Left cardiac atrium (tissue), 4 donors: ENCODE results near the gene ZNF408. TPM values are rescaled to one million over a fixed set of nuclear protein-coding genes. Genes with fewer than 3 reads are reported as not detected.
A peak's percentile ranks its signal among the peaks of the same experiment; 100 is the strongest.
"Not testable (repeated sequence)": the region's sequence is repeated elsewhere in the genome, so short reads cannot be mapped to it uniquely, and the experiment has no call there.

Experiments used
- ATAC-seq, 2 donors: fragments of 200-7000 bp; cut with Tn5 transposase; one replicate each; pipeline ENCODE4 v1.9.1; 2020; ENCODE audit warnings: mild to moderate bottlenecking in 2 of 2, moderate library complexity in 2 of 2
- DNase-seq: peaks from one replicate; pipeline ENCODE4 v3.0.0-alpha.2; 2020
- intact Hi-C, 2 donors: fragments of 100-400 bp; cut with DNase I; formaldehyde crosslinking; loops; one replicate each; pipeline versions ENCODE4 v1.14.1 to v1.15.1; 2022 to 2023
- total RNA-seq, 2 donors: library from RNA; stranded (reverse); fragmentation: NEBNext Ultra II Directional; extraction: Animal tissue kit (Norgen Biotek cat#: 25700); gene quantifications; one replicate each; pipeline ENCODE4 v1.2.1, GENCODE V29; 2021
- donor health status: DM: no; HTN: yes; CAD: no.
- donor health status: DM: no; HTN: yes; CAD: no; lungs with severe emphysema.
- donor health status: DM: yes; HTN: yes; CAD: no.
- donor health status: Dilated cardiomyopathy.

ZNF408 gene
- total RNA-seq, 2 donors from 2014 or later: 7.4 to 9.3 TPM

DNA sequence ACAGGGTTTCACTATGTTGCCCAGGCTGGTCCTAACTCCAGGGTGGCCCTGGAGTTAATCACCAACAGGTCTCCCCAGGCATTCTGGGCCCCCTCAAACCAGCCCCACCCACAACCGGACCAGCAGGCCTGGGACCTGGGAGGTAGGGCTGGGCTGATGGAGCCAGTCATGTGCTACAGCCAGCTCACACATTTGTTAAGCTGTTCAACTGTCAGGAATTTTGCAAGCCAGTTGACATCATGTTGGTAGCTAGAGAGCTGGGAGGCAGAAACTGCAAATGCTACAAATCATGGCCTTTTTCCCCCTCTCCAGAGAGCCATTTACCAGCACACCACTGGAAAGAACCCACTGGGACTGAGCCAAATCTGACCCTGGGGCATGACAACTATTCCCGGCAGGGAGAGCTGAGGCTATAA, 7.2 kb upstream of the ZNF408 start:
- intact Hi-C loops: no loop called here
- ATAC-seq (peak; percentile 2 to 12), DNase-seq (no peak)

DNA sequence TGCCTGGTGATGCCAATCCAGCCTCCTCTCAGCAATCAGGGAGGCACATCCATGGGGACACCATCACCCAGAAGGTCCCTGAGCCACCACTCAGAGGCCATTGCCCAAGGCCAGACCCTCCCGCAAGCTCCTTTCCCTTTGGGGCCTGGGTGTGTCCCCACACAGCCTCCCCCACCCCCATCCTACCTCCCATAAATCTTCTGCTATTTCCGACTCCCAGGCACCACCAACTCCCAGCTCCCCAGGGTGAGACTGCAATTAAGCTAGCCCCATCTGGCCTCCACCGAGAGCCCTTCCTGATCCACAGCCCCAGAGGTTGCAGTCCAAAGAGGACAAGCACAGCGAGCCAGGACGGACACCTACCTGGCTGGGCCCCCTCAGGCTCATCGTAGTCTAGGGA, 6.8 kb upstream of the ZNF408 start:
- intact Hi-C loops: no loop called here
- no peak for ATAC-seq
- DNase-seq: no peak

DNA sequence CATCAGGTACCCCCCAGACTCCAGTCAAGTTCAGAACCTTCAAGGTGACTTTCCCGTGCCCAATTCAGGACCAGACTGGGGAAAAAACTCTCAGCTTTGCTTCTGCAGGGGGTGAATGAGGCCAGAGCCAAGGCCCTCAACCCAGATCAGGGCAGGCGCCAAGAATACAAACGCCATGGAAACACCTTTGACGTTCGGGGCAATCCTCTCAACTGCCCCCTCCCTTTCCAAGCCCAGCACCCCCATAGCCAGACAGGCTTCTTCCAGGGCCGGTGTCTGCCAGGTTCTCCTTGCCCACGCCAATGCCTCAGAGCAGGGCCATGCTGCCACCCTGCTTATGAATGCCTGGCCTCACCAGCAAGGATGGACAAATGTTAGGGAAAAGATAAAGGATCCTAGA, 6.2 kb upstream of the ZNF408 start:
- intact Hi-C loops: no loop called here
- ATAC-seq (no peak), DNase-seq (no peak)

DNA sequence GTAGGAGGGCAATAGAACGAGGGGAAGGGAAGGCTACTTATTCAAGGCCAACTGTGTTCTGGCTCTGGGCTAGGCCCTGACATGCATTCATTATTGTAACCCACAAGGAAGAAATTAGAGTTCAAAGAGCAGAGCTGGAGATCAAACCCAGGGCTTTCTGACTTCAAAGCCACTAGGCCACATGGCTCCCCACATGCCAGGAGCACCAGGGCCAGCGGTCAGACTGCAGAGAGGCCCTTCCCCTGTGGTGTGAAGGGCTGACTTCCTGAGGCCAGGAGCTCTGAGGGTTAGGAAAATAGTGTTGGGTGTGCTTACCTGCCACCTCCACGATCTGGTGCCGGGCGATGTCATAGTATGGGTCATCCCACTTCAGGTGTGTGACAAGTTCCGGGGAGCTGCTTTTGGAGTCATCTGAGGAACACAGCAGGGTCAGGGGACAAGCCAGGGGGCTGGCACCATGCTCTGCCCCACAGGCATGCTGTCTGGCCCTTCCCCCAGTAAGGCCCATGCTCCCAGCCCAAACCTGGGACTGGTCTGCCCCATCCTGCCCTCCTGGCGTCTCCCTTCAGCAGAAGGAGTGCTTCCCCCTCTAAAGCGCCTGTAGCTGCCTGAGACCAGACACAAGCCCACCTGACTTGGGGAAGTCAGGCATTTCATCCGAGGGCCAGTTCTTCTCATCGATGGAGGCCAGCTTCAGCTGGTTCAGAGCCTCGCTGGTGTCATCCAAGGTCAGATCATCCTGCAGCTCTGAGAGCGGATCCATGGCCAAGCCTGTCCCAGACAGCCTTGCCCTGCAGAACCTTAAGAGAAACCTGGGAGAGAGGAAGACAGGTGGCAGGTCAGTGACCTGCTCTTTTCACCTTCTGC, 5.3 kb upstream of the ZNF408 start:
- intact Hi-C loops: no loop called here
- ATAC-seq: no peak
- no peak for DNase-seq

DNA sequence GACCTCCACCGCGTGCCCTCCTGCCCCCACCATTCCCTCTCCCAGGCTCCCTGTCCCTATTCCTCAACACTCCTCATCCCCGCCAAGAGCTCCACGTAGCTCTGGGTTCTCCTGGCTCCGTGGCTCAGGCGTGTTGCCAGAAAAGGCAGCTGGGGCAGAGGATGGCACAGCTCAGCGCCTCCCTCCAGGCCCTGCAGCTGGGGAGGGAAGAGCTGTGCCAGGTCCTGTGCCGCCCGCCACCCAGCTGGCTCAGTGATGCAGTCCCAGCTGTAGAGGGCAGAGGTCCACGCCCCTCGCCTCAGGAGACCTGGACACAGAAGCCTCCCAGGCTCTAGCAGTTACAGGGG, 4.6 kb upstream of the ZNF408 start:
- peak; percentile 38 to 51 for ATAC-seq
- intact Hi-C loops: no loop called here
- peak; percentile 74 for DNase-seq

DNA sequence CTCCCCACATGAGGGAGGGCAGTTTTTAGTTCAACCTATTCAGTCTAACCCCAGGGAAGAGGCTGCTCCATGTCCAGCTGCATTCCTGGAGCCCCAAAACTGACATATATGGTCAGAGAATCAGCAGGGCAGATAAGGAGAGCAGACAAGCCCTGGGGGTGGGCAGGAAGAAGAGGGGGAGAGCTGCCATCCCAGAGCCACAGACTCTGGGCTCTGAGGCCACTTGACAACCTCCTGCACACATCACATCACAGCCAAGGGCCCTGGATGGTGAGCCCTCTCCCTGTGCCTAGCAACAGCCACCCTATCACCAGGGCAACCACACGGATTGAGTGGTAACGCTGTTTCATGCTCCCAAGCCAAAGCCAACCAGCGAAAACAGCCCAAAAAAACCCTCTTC, 3.5 kb upstream of the ZNF408 start:
- ATAC-seq (peak; percentile 17 to 35), DNase-seq (no peak)
- intact Hi-C loops: no loop called here

DNA sequence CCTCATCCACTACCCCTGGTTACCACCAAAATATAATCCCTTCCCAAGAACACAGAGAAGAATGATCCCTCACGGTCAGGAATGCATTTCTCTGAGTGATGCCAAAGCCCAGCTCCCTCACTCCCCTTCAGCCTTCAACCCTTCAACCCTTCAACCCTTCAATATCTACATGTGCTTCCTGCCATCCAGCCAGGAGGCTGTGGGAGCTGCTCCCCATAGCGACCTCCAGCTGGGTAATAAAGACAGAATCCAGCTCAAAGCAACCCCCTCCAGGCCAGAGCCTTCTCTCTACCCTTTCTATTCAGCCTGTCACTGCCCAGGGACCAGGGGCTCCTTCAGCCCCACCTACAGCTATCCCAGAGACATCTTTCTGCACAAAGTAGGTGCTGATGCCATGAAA, 3.1 kb upstream of the ZNF408 start:
- DNase-seq: no peak
- intact Hi-C loops: no loop called here
- ATAC-seq: no peak

DNA sequence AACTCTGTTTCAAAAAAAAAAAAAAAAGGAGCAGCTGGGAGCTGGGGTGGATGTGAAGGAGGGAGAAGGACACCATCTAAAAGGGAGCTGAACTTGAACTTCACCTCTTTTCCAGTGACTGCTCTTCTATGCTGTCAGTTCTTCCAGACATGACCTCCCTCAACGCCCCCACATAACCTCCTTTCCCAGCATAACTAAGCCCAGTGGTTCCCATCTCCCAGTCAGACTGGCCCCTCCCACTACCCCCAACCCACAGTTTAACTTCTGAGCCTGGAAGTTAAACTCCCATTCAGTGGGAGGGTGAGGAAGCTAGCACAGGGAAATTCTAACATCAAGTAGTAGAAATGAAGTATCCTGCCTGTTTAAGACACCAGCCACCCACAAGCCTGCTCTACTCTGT, 2.2 kb upstream of the ZNF408 start:
- DNase-seq (no peak), ATAC-seq (no peak)
- intact Hi-C loops: no loop called here

DNA sequence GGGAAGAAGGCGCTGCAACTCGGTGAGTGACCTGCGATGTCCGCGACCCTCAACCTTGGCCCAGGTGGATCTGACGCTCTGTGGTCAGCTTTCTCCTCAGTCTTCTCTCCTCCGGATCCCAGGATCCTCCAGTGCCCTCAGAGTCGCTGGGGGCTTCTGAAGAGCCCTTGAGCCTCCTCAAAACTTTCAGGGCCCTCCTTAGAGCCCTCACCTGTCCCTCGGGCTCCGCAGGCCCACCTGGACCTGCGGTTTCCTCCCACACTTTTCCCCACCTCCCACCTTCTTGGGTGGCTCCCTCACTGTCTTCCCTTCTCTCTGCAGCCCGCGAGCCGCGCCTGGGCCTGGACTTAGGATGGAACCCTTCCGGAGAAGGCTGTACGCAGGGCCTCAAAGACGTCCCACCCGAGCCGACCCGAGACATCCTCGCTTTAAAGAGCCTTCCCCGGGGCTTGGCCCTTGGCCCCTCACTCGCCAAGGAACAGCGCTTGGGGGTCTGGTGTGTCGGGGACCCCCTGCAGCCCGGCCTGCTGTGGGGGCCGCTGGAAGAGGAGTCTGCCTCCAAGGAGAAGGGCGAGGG, 335 bp downstream of the ZNF408 start:
- ATAC-seq (no peak), DNase-seq (no peak)
- intact Hi-C loops: no loop called here

DNA sequence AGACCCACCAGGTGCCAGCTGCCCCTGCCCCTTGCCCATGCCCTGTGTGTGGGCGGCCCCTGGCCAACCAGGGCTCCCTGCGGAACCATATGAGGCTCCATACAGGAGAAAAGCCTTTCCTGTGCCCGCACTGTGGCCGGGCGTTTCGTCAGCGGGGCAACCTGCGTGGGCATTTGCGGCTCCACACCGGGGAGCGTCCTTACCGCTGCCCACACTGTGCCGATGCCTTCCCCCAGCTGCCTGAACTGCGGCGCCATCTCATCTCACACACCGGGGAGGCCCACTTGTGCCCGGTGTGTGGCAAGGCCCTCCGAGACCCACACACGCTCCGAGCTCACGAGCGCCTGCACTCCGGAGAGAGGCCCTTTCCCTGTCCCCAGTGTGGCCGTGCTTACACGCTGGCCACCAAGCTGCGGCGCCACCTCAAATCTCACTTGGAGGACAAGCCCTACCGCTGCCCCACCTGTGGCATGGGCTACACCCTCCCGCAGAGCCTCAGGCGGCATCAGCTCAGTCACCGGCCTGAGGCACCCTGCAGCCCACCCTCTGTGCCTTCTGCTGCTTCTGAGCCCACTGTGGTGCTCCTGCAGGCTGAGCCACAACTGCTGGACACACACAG, 4.3 kb downstream of the ZNF408 start:
- intact Hi-C loops: no loop called here
- DNase-seq: no peak
- no peak for ATAC-seq

DNA sequence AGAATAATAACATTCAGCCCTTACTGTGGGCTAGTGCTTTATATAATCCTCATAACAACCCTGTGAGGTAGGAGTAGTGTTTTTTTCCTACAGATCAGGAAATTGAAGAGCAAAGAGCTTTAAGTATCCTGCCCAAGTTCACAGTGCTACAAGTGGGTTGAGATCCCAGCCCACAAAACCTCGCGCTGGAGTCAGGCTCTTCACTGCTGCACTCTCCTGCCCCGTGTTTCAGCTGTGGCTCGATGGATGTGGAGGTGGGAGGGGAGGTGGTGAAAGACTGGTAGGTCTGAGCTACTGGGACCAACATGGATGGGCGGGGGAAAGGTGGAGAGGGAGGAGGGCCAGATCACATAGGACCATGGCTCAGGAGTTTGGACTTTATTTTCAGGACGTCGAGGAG, 6.1 kb downstream of the ZNF408 start:
- ATAC-seq (no peak), DNase-seq (no peak)
- intact Hi-C loops: no loop called here

DNA sequence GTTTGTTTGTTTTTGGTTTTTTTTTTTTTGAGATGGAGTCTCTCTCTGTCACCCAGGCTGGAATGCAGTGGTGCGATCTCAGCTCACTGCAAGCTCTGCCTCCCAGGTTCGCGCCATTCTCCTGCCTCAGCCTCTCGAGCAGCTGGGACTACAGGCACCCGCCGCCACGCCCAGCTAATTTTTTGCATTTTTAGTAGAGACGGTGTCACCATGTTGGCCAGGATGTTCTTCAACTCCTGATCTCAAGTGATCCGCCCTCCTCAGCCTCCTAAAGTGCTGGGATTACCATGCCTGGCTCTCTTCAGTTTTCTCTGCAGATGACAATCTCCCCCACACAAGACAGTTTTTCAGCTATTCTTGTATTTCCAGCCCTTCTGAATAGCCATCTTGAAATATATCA, 8.5 kb downstream of the ZNF408 start:
- not testable (repeated sequence) for DNase-seq

DNA sequence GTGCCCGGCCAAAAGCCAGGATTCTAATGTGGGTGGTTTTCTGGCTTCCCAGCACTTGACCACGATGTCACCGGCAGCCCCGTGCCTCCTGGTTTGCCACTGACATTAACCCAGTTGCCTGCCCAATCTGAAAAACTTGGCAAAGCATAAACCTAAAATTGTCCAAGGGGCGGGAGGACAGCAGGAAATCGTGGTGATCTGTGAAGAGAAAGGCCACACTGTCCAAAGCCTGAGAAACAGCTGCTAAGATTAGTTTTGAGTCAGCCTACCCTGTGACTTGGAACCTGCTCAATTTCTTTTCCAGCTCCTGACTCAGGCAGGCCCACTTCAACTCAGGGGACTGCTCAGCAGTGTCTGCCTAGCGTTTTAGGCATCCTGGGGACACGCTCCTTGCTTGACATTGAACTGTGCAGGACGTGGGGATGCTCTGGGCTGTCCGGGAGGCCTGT, 10.0 kb downstream of the ZNF408 start:
- intact Hi-C loops: no loop called here
- ATAC-seq: peak; percentile 97
- DNase-seq: peak; percentile 66

More for the DNA sequence above, 8.5 kb downstream of the ZNF408 start:
- ATAC-seq, intact Hi-C loops: not testable (repeated sequence)

DNA sequence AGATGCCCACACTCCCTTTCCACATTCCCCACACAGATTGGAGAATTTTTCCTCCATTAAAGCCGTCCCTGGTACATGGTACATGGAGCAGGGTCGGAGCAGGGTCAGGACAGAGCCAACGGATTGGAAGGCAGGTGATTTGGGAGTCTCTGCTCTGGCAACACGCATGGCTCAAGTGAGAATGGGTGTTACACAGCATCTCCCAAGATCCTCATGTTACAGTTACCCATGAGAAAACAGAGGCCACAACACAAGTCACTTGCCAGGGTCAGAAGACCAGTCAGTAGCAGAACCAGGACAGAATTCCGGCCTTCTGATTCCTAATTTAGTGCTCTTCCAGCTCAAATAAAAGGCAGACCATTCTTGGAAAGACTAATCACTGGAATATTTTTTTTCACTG, 10.5 kb downstream of the ZNF408 start:
- ATAC-seq (peak; percentile 32 to 42), DNase-seq (no peak)
- intact Hi-C loops: no loop called here

DNA sequence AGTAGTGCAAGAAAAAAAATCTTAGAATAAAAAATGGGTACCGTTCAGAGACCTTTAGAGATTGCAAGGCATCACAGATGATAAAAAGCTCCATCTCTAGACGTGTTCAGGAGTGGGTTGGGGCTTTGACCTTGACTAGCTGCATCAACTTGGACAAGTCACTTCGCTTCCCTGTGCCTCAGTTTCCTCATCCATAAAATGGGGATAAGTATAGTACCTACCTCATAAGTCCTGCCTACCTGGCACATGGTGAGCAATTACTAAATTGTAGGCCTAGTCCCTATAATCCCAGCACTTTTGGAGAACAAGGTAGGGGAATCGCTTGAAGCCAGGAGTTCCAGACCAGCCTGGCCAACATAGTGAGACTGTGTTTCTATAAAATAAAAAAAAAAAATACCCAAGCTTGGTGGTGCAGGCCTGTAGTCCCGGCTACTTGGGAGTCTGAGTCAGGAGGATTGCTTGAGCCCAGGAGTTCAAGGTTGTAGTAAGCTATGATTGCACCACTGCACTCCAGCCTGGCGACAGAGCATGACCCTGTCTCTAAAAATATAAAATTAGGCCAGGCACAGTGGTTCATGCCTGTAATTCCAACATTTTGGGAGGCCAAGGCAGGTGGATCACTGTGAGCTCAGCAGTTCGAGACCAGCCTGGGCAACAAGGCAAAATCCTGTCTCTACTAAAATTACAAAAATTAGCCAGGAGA, 12.2 kb downstream of the ZNF408 start:
- intact Hi-C loops: no loop called here
- no peak for DNase-seq
- no peak for ATAC-seq

DNA sequence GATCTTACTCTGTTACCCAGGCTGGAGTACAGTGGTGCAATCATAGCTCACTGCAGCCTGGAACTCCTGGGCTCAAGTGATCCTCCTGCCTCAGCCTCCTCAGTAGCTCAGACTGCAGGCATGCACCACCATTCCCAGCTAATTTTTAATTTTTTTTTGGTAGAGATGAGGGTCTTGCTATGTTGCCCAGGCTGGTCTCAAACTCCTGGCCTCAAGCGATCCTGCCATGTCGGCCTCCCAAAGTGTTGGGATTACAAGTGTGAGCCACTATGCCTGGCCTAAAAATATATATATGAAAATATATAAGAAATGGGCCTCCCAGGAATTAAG, 17.0 kb downstream of the ZNF408 start:
- intact Hi-C loops, ATAC-seq, DNase-seq: not testable (repeated sequence)

DNA sequence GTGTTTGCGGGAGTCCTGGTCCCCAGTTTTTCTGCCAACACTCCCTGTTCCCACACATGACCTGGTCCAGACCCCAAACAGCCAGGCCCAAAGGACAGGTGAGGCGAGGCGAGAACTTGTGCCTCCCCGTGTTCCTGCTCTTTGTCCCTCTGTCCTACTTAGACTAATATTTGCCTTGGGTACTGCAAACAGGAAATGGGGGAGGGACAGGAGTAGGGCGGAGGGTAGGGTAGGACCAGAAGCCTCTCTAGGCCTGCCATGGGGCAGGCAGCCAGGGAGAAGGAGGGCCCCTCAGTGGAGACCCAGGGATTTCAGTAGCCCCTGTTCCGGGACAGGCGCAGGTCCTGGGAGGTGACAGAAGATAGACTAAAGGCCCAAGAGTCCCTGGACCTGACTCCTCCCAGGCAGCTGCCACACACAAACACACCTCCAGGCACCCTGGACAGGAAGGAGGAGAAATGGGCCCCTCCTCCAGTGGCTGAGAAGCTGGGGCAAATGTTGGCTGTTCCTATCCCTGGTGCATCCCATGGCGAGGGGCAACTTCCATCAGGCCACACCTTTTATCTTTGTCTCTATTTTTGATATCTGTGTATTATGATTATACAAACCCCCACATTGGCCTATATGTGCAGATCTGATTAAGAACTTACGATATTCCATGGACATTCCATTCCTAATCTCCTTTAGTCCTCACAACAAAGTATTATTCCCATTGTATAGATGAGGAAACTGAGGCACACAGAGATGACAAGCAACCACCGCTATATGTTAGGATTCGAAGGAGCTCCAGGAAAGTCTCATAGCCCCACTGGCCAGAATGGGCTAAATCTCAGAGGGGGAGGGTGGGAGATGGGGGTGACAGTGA, 17.6 kb downstream of the ZNF408 start:
- peak in 1 of 2 donors; percentile 28 for ATAC-seq

DNA sequence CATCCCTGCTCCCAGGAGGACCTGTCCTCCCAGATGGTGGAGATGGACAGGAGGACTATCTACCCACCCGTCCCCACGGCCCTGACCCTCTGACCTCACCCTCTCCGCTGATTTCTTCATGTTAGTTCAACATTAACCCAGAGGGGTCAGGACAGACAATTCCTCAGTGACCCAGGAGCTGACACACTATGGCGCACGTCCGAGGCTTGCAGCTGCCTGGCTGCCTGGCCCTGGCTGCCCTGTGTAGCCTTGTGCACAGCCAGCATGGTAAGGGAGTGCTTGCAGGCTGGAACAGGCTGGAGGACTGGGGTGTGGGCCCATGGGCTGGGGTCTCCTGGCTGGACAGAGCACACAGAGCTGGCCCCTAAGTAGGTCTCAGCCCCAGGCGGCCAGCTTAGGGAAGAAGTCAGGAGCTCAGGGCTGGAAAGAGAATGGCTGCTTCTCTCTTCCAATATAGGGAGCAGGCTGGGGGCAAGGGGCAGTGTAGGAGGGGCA, 18.3 kb downstream of the ZNF408 start, which contains the start of gene F2:
F2 (plus strand) TSS at position 166 of the 495 bp plus-strand sequence; CDS start at position 189, 23 bp downstream.
- ATAC-seq: no peak
- no peak for DNase-seq
- intact Hi-C loops: no loop called here

More for the DNA sequence above, 17.6 kb downstream of the ZNF408 start:
- no peak for DNase-seq
- intact Hi-C loops: no loop called here
